Body of pancreas (tissue), 4 donors: ENCODE results near the gene EBLN1.

Experiments used
- CTCF ChIP-seq, 7 experiments: fragments of 450-650 bp in 4 of 7; fragments of 200-600 bp in 3 of 7; sonication (generic) in 3 of 7; IDR thresholded peaks; one replicate each; pipeline ENCODE4 v1.5.1; 2016 to 2019; ENCODE audit warnings: antibody characterized with exemption in 7 of 7
- POLR2A ChIP-seq, 3 donors: fragments of 450-650 bp; IDR thresholded peaks; one replicate each; pipeline ENCODE4 v1.6.1; 2016; ENCODE audit warnings: antibody characterized with exemption in 3 of 3, mild to moderate bottlenecking in 2 of 3

- TF ChIP-seq CTCF (IDR thresholded peaks at IDR 0.05) (no peak), POLR2A (IDR thresholded peaks at IDR 0.05) (no peak)
Observed at GRCh38 chr10:22265839-22266537, 48.2 kb upstream of the EBLN1 start.
